HG03139 (cell line): ENCODE data around the gene TRIM45.
"Not testable (repeated sequence)": the region's sequence is repeated elsewhere in the genome, so short reads cannot be mapped to it uniquely, and the experiment has no call there.

Experiments
- ATAC-seq: cut with Tn5 transposase; IDR thresholded peaks from one replicate; pipeline ENCODE4 v1.9.1; 2021; ENCODE audit not compliant: unreplicated experiment

The TRIM45 gene

DNA sequence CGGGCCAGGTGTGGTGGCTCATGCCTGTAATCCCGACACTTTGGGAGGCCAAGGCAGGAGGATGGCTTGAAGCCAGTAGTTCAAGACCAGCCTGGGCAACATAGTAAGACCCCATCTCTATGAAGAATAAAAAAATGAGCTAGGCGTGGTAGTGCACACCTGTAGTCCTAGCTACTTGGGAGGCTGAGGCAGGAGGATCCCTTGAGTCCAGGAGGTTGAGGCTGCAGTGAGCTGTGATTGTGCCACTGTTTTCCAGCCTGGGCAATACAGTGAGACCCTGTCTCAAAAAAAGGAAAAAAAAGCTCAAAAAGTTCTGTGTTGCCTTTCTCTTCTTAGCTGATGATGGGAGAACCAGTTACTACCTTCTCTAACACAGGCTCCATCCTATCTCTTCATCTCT is 19.7 kb downstream of the TRIM45 start:
- ATAC-seq = not testable (repeated sequence)

DNA sequence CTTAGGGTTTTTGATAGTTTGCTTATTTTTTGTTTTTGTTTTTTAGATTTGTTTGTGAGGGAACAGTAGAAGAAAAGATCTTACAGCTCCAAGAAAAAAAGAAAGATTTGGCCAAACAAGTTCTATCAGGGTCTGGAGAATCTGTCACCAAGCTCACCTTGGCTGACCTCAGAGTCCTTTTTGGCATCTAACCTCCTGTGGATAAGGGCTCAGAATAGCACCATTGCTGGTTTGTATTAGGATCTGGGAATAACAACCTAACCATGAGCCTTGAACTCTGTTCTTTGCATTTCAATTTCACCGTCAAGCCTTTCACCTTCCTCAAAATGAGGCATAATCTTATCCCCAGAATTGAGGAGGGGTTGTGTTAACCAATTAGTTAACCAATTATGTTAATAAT is 20.2 kb downstream of the TRIM45 start:
- no peak for ATAC-seq

DNA sequence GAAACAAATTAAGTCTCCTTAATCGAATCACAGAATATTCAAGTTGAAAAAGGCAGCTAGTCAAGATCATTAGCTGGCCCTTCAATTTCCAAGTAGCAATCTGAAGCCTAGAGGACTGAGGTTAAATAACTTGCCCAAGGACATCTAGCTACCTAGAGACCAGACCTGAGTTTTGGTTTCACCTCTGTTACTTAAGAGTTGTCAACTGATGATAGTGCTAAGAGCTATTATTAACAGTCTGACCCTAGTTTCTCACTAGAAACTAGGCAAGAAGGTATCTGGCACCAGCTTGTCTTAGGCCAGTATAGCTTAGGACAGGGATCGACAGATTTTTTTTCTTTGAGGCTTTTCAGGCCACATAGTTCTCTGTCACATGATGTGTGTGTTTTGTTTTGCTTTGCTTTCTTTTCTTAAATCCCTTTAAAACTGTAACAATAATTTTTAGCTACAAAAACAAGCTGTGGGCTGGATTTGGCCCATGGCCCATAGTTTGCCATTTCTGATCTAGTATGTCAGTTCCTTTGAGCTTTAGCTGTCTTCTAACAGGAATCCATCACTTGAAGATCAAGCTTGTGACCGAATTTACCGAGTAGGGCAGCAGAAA is 23.2 kb downstream of the TRIM45 start:
- ATAC-seq = no peak

DNA sequence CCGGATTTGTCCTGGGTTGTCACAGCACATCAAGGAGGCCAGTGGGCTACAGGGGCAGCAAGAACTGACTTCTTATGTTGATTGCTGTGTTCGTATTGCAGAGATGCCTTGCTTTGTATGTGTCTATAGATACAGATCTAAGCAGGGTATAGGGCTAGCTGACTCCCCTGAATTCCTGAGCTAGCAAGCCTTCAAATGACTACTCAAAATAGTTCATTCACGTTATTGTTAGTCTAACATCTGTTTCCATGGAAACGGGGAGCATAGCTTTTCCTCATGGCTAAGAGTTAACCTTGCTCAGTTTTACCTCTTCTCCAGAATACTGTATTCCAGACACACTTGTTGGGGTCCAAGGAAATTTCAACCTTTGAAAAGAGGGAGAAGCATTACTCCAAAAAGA is 24.1 kb downstream of the TRIM45 start:
- ATAC-seq = no peak

DNA sequence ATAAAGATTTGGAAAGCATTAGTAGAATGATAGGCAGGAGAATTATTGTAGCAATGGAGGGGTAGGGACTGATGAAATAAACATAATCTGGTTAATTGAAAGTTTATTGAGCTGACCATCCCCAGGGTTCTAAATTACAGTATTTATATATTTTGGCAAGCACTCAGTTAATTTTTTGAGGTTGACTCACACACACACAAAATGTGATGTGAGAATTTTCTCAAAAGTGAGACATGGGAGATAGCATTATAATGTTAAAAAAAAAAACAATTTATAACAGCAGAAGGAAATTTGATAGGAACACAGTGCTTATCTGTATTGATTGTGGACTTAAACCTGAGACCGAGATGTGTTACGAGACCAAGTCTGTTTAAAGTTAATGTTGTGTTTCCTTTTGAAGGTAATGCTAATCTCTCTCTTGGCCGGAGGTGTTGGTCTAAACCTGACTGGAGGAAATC is 24.6 kb downstream of the TRIM45 start:
- ATAC-seq = no peak

- ATAC-seq = no peak
These were observed 26.5 kb downstream of the TRIM45 start for GRCh38 chr1:117094841-117095604.

DNA sequence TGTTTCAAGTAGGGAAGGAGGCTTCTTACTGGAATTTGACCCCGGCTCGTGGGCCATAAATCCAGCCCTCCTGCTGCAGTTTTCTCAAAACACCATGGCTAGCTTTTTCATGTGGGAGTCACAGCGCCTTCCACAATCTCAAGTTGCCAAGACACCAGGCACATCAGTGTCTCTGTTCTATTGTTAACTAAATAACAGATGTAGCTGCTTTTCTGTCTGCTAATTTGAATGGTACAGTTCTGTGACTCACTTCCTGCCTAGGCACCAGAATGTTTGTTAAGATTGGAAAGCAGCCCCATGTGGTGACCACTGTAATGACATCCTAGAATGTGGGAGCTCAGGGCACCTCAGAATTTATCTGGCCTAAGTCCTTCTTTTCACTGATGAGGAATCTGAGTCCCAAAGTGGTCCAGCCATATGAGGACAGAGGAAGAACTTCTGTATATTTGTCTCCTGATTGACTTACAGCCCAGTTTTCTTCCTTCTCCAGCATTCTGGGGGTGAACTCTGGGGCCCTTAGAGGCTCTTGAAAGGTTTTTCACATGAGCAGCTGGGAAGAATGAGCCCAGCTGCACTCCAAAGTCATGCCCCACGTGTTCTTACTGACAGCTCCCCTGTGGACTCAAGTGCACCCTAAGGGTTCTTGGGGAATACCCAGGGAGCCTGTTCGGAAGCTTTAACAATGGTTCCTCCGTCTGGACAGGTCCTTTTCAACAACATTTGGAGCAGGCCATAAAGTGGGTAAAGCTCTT is 27.5 kb downstream of the TRIM45 start:
- ATAC-seq = peak; percentile 83

GRCh38 chr1:117093091-117093534 is 28.4 kb downstream of the TRIM45 start:
- no peak for ATAC-seq

GRCh38 chr1:117092594-117092993 is 29.0 kb downstream of the TRIM45 start:
- no peak for ATAC-seq

GRCh38 chr1:117089996-117090395 is 31.6 kb downstream of the TRIM45 start:
- ATAC-seq = no peak

- no peak for ATAC-seq
These were observed 33.9 kb downstream of the TRIM45 start for GRCh38 chr1:117087686-117088085.

DNA sequence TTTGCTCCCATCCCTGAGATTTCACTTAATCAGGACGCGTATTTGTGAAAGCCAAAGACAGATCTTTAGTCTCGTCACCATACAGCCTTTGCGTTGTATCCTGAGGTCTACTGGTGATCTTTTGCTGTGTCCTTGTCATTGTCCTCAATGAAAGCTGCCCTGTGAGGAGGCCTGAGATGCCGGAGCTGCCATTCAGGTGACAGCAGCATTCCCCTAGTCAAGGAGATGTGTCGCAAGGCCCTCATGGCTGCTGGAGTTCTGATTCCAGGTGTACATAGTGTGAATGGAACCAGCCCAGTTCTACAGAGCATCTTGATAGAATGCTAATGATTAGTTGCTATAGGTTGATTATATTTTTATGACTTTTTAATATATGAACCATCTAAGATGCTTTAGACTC is 37.3 kb downstream of the TRIM45 start:
- ATAC-seq = no peak

DNA sequence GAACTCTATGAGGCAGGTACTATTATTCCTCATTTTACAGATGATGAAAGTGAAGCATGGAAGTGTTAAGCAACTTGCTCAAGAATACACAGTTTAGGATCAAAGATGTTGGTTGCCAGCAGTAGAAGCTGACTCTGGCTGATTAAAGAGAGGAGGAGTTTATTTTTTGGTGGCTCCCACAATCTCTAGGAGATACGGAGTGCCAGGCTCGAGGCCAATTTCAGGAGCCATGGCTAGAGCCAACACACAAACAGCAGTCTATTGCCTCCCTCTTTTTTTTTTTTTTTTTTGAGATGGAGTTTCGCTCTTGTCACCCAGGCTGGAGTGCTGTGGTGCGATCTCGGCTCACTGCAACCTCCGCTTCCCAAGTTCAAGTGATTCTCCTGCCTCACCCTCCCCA is 41.8 kb downstream of the TRIM45 start:
- no peak for ATAC-seq

DNA sequence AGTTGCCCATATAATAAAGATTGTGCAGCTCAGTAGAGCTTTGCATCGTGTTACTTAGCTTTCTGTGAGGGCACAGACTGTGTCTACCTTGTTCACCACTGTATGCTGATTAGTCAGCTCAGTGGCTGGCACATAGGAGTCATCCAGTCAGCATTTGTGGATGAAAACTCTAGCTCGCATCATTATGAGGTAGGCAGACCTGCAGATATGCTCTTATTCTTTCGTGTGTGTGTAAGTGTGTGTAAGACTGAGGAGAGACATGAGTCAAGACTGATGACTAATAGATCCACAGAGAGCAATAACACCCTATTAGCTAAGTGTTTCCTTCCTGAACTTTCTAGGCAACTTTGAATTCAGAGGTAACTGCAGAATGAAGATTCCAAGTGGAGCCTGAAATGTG is 44.3 kb downstream of the TRIM45 start:
- ATAC-seq = no peak

- no peak for ATAC-seq
These were observed 44.9 kb downstream of the TRIM45 start for GRCh38 chr1:117076648-117077047.

DNA sequence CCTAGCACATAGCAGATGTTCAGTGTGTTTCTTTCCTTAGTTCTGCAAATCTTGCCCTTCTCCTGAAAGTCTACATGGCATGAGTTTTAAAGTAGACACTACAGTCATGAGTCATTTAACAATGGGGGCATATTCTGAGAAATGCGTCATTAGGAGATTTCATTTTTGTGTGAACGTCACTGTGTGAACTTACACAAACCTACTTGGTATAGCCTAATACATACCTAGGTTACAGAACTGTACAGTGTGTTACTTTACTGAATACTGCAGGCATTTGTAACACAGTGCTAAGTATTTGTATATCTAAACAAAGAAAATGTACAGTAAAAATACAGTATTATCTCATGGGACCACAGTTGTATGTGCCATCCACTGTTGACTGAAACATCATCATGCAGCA is 51.4 kb downstream of the TRIM45 start:
- ATAC-seq = no peak

GRCh38 chr1:117069220-117069844 is 52.2 kb downstream of the TRIM45 start:
- ATAC-seq = no peak

GRCh38 chr1:117068580-117068979 is 53.0 kb downstream of the TRIM45 start:
- no peak for ATAC-seq

DNA sequence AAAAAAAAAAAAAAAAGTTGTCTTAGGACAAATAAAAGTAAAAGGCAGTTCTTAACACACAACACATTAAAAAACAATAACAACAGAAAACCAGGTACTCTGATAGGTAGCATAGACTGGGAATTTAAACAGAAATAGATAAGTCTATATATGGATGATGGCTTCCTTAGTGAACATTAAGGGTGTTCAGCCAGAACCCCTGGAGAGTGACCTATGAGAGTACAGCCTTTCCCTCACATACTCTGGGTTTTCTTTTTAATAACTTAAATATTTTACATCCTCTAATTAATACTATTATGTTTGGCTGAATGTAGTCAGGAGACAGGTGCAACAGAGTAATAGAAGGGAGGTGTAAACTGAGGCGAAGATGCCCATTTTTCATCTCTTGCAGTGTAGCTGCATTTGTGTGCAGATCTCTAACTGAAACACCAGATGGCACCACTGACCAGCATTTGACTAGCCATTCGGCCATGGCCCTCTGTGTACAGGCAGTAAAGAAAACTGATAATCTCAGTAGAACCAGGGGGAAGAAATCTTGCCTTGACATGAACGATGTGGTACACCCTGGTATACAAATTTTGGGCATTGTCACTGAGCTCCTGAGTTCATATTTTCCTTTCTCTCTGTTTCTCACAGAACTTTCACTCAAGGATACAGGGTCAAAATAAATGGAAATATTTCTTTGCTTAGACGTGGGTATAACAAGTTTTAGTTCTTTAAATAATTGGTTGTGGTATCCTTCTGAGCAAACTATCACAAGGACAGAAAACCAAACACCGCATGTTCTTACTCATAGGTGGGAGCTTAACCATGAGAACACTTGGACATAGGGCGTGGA is 53.8 kb downstream of the TRIM45 start:
- ATAC-seq = no peak

DNA sequence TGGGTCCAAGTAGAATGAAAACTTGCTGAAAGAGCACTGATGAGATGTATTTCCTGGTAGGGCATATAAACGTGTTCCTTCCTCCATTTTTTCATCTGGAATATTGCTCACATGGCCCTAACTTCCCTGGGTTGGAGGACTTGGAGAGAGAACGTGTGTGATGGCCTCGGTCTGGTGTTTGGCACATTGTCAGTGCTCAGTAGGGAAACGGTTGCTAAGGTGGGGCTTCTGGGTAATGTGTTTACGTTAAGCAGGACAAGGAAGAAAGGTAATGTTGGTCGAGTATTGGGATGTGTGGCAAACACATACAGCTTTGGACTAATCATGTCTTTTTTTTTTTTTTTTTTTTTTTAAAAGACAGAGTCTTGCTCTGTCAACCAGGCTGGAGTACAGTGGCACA is 55.2 kb downstream of the TRIM45 start:
- ATAC-seq = no peak

DNA sequence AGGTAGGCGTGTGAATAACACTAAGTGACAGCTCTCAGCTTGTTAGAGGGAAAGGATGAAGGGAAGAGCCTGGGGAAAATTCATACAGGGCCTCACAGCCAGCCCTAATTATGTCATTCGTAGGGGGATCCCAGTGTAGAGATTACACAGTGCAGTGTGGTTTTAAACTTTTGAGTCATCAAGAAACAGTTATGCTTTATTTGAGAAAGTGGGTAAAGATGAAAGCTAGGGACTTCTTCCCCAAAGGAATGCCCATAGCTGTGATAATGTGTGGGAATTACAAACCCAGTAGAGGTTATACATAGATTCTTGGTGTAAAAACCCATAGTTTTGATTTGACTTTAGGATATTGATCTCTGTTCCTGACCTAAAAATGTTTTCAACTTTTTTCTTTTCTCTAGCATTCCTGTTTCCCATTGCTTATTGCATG is 59.5 kb downstream of the TRIM45 start:
- no peak for ATAC-seq
